DND-41 (cell line): ENCODE measurements around the gene DNAJC10.

Experiments used
- ATAC-seq: fragments of 200-7000 bp; cut with Tn5 transposase; 3 replicates; pipeline ENCODE4 v1.9.1; 2021; ENCODE audit warnings: low read depth; ENCODE audit not compliant: insufficient read depth
- DNase-seq: peaks from one replicate; pipeline ENCODE4 v3.0.0-alpha.2; 2020
- H2AFZ ChIP-seq: 2 replicates; pipeline ENCODE4 v1.6.0; 2012; ENCODE audit warnings: low read depth, low read length
- H3K27ac ChIP-seq: 2 replicates; pipeline ENCODE4 v1.5.1; 2012; ENCODE audit warnings: low read length, inconsistent platforms
- H3K27me3 ChIP-seq: fragments of 200-600 bp; sonication (generic); 2 replicates; pipeline ENCODE4 v1.6.0; 2012; ENCODE audit warnings: low read length, mild to moderate bottlenecking, inconsistent platforms; ENCODE audit not compliant: insufficient read depth, poor library complexity
- H3K36me3 ChIP-seq: 2 replicates; pipeline ENCODE4 v1.5.1; 2012; ENCODE audit warnings: low read length, inconsistent platforms; ENCODE audit not compliant: insufficient read depth
- H3K4me1 ChIP-seq: 2 replicates; pipeline ENCODE4 v1.5.1; 2012; ENCODE audit warnings: mild to moderate bottlenecking, low read length; ENCODE audit not compliant: insufficient read depth
- H3K4me2 ChIP-seq: 2 replicates; pipeline ENCODE4 v1.6.0; 2012; ENCODE audit warnings: mild to moderate bottlenecking, moderate library complexity, low read length, inconsistent platforms; ENCODE audit not compliant: insufficient read depth
- H3K4me3 ChIP-seq, 2 experiments: fragments of 200-600 bp in 1 of 2; shearing (Covaris generic) in 1 of 2; 2 replicates each; pipeline ENCODE4 v1.5.1; 2012 to 2016; ENCODE audit warnings: inconsistent platforms in 2 of 2, low read length in 2 of 2, mild to moderate bottlenecking in 2 of 2, low read depth in 1 of 2, moderate library complexity in 1 of 2
- H3K79me2 ChIP-seq: 2 replicates; pipeline ENCODE4 v1.6.0; 2012; ENCODE audit warnings: low read length, inconsistent platforms; ENCODE audit not compliant: insufficient read depth
- H3K9ac ChIP-seq: 2 replicates; pipeline ENCODE4 v1.6.0; 2012; ENCODE audit warnings: low read depth, mild to moderate bottlenecking, inconsistent platforms, low read length, moderate library complexity
- H3K9me3 ChIP-seq: 2 replicates; pipeline ENCODE4 v1.5.1; 2012; ENCODE audit warnings: low read length, moderate library complexity, mild to moderate bottlenecking, inconsistent platforms; ENCODE audit not compliant: insufficient read depth, severe bottlenecking
- H4K20me1 ChIP-seq: 2 replicates; pipeline ENCODE4 v1.6.0; 2012; ENCODE audit warnings: low read length; ENCODE audit not compliant: insufficient read depth
- CTCF ChIP-seq: IDR thresholded peaks from 2 replicates; pipeline ENCODE4 v1.5.1; 2012; ENCODE audit warnings: borderline replicate concordance, low read length, moderate library complexity, mild to moderate bottlenecking; ENCODE audit not compliant: poor library complexity, severe bottlenecking; ENCODE audit errors: extremely low read depth
- EZH2 ChIP-seq: IDR thresholded peaks from 3 replicates; pipeline ENCODE4 v1.6.1; 2012; ENCODE audit warnings: borderline replicate concordance, low read depth, mild to moderate bottlenecking, moderate library complexity, low read length, inconsistent platforms; ENCODE audit not compliant: severe bottlenecking

Gene DNAJC10

DNA sequence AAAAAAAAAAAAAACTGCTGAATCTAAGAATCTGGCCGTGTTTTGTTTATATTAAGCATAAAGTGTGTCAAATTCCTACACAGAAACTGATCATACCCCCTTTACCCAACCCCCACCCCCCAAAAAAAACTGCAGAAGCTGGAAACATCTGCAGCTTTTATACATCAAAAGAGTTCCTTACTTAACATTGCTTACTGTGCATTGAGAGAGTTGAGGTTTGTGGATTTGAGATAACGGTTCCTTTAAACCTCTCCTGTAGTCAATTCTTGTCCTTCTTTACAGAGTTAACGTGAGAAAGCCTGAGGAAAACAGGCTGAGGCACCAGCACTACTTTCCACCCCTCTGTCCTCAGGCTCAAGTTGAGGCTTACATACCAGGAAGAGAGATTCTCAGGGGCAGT is 115.9 kb downstream of the DNAJC10 start:
- Histone ChIP-seq H3K36me3 (no peaks in the 10 kb centered on the region), H2AFZ (no peak overlapping the region), H3K9me3 (no peaks in the 10 kb centered on the region), H3K27ac (no peak overlapping the region), H3K4me2 (no peak overlapping the region), H3K27me3 (peaks cover 6% of the 10 kb centered on the region), H3K4me3 (no peak overlapping the region), H3K79me2 (no peaks in the 10 kb centered on the region), H4K20me1 (no peaks in the 10 kb centered on the region), H3K4me1 (no peaks in the 10 kb centered on the region; the same call in 1 of the 2 replicates), H3K9ac (no peak overlapping the region)
- peak; percentile 72 for ATAC-seq
- TF ChIP-seq EZH2, result no peak
- no peak for TF ChIP-seq CTCF
- peak; percentile 21 for DNase-seq

DNA sequence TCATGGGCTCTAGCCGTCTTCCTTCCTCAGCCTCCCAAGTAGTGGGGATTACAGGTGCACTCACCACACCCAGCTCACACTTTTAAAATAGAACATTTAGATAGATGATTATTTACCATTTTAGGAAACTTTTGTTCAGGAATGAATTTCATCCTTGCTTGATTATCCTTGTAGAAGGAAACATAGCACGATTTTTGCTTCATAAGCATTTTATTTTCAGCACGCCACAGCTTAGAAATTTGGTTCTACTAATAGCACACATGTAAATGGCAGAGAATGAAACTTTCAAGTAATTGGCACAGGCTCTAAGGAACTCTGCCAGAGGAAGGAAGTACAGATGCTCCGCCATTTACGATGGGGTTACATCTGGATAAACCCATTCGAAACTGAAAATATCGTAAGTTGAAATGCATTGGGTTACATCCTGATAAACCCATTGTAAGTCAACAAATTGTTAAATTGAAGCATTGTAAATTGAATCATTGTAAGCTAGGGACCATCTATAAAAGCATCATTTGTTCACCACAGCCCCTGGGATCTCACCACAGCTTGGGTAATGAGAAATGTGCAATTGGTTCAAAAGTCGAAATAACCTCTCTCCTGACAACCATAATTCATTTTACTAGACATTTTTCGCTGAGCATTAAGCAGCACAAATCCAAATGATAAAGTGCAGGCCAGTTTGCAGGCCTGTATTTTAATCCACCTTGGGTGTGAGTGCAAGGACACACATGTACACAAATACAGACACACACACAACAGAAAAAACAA is 117.2 kb downstream of the DNAJC10 start:
- DNase-seq, result no peak
- Histone ChIP-seq H3K4me2 (no peak overlapping the region), H4K20me1 (no peaks in the 10 kb centered on the region), H3K9me3 (no peaks in the 10 kb centered on the region), H3K79me2 (no peaks in the 10 kb centered on the region), H3K4me1 (no peaks in the 10 kb centered on the region; the same call in 1 of the 2 replicates), H3K4me3 (no peak overlapping the region), H3K27me3 (peaks cover 6% of the 10 kb centered on the region), H3K9ac (no peak overlapping the region), H2AFZ (no peak overlapping the region), H3K27ac (no peak overlapping the region), H3K36me3 (no peaks in the 10 kb centered on the region)
- no peak for TF ChIP-seq CTCF
- no peak for TF ChIP-seq EZH2
- no peak for ATAC-seq

DNA sequence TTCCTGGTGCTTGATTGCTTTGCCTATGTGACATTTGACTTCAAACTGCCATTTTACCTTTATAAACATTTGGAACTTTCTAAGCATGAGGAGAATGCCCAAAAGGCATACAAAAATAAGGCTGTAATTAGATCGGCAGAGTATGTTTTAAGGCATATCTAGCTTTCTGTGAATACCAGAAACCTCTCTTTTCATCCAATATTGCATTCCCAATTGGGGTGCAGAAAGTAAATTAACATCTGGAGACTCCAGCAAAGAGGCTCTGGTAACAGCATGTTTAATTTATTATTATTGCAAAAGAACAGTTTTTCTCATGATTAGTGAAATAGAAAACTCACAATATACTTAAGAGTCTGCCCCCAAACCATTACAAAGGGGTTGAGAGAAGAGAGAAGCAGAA is 118.2 kb downstream of the DNAJC10 start:
- no peak overlapping the region for H3K9ac ChIP-seq
- H2AFZ ChIP-seq, result no peak overlapping the region
- H3K4me3 ChIP-seq, result no peak overlapping the region
- no peaks in the 10 kb centered on the region for H3K9me3 ChIP-seq
- H3K4me2 ChIP-seq, result no peak overlapping the region
- no peak overlapping the region for H3K27ac ChIP-seq
- TF ChIP-seq EZH2, result no peak
- no peak for TF ChIP-seq CTCF
- DNase-seq (no peak), ATAC-seq (no peak)
- H3K4me1 ChIP-seq, result no peaks in the 10 kb centered on the region; the same call in 1 of the 2 replicates
- no peaks in the 10 kb centered on the region for H4K20me1 ChIP-seq
- peaks cover 7% of the 10 kb centered on the region for H3K27me3 ChIP-seq
- no peaks in the 10 kb centered on the region for H3K36me3 ChIP-seq
- no peaks in the 10 kb centered on the region for H3K79me2 ChIP-seq
